PFSK-1 (cell line): ENCODE data around the gene CACNA1S.

Experiments
- FOXP2 ChIP-seq: optimal IDR thresholded peaks from 2 replicates; pipeline ENCODE3; 2011; ENCODE audit warnings: borderline replicate concordance, control low read depth, inconsistent platforms; ENCODE audit not compliant: insufficient read depth; ENCODE audit errors: extremely low read length, extremely low read depth
- POLR2AphosphoS5 ChIP-seq: IDR thresholded peaks from 2 replicates; pipeline ENCODE4 v1.6.1; 2012; ENCODE audit warnings: low read depth, mild to moderate bottlenecking, control low read depth, low read length, moderate library complexity
- REST ChIP-seq, 2 experiments: IDR thresholded peaks; 2 replicates each; pipeline versions ENCODE4 v1.6.1 to v1.8.0; 2011 to 2012; ENCODE audit warnings: low read depth in 2 of 2, low read length in 2 of 2, control low read depth in 1 of 2, inconsistent platforms in 1 of 2, mild to moderate bottlenecking in 1 of 2, moderate library complexity in 1 of 2; ENCODE audit not compliant: insufficient read depth in 1 of 2
- SIN3A ChIP-seq: IDR thresholded peaks from 2 replicates; pipeline ENCODE4 v1.6.1; 2012; ENCODE audit warnings: mild to moderate bottlenecking, low read length, moderate library complexity, borderline replicate concordance; ENCODE audit not compliant: insufficient read depth
- TAF1 ChIP-seq: IDR thresholded peaks from 2 replicates; pipeline ENCODE4 v1.6.1; 2012; ENCODE audit warnings: low read length, control low read depth, borderline replicate concordance; ENCODE audit not compliant: insufficient read depth

CACNA1S gene

GRCh38 chr1:201048521-201048920 is 63.7 kb downstream of the CACNA1S start:
- TF ChIP-seq TAF1 (no peak), POLR2AphosphoS5 (no peak), REST (IDR thresholded peaks at IDR 0.05; ENCODE audit: insufficient read depth in 1 of 2, low read depth in 2 of 2, low read length in 2 of 2) (no peak), FOXP2 (no peak), SIN3A (no peak)

GRCh38 chr1:201044119-201044518 is 68.1 kb downstream of the CACNA1S start:
- TF ChIP-seq FOXP2 (no peak), TAF1 (no peak), SIN3A (no peak), REST (IDR thresholded peaks at IDR 0.05; ENCODE audit: insufficient read depth in 1 of 2, low read depth in 2 of 2, low read length in 2 of 2) (no peak), POLR2AphosphoS5 (no peak)

GRCh38 chr1:201042779-201043461 is 69.3 kb downstream of the CACNA1S start:
- TF ChIP-seq TAF1 (no peak), REST (IDR thresholded peaks at IDR 0.05; ENCODE audit: insufficient read depth in 1 of 2, low read depth in 2 of 2, low read length in 2 of 2) (no peak), FOXP2 (no peak), SIN3A (no peak), POLR2AphosphoS5 (no peak)

GRCh38 chr1:201041011-201041410 is 71.2 kb downstream of the CACNA1S start:
- TF ChIP-seq TAF1 = no peak
- no peak for TF ChIP-seq FOXP2
- TF ChIP-seq SIN3A = no peak
- TF ChIP-seq POLR2AphosphoS5 = no peak
- no peak for TF ChIP-seq REST (IDR thresholded peaks at IDR 0.05; ENCODE audit: insufficient read depth in 1 of 2, low read depth in 2 of 2, low read length in 2 of 2)
